DND-41 (cell line): ENCODE data around the gene APIP.

ENCODE experiments used
- EZH2 ChIP-seq: IDR thresholded peaks from 3 replicates; pipeline ENCODE4 v1.6.1; 2012; ENCODE audit warnings: borderline replicate concordance, low read depth, mild to moderate bottlenecking, moderate library complexity, low read length, inconsistent platforms; ENCODE audit not compliant: severe bottlenecking
- TF ChIP-seq, protein P1 (sequence below): IDR thresholded peaks from 2 replicates; pipeline ENCODE4 v1.5.1; 2012; ENCODE audit warnings: borderline replicate concordance, low read length, moderate library complexity, mild to moderate bottlenecking; ENCODE audit not compliant: poor library complexity, severe bottlenecking; ENCODE audit errors: extremely low read depth

DNA sequence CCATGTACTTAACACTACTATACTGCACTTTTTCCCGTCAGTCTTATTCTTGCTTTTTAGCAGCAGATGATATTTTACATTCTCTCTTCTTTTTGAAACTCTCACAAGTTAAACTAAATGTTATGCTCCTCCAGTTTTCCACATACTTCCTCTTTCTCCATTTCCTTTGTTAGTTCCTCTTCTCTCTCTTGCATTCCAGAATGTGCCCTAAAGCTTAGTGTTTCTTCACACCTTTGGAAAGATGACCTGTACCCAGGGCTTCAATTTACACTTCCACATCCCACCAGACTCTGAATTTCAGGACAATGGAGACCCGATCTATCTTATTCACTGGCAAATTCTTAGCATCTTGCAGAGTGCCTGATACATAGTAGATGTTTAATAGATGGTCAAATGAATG lies 51.8 kb downstream of the APIP start:
- no peak for TF ChIP-seq EZH2
- TF ChIP-seq, protein P1, sequence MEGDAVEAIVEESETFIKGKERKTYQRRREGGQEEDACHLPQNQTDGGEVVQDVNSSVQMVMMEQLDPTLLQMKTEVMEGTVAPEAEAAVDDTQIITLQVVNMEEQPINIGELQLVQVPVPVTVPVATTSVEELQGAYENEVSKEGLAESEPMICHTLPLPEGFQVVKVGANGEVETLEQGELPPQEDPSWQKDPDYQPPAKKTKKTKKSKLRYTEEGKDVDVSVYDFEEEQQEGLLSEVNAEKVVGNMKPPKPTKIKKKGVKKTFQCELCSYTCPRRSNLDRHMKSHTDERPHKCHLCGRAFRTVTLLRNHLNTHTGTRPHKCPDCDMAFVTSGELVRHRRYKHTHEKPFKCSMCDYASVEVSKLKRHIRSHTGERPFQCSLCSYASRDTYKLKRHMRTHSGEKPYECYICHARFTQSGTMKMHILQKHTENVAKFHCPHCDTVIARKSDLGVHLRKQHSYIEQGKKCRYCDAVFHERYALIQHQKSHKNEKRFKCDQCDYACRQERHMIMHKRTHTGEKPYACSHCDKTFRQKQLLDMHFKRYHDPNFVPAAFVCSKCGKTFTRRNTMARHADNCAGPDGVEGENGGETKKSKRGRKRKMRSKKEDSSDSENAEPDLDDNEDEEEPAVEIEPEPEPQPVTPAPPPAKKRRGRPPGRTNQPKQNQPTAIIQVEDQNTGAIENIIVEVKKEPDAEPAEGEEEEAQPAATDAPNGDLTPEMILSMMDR, result no peak
